OCI-LY7 (cell line): ENCODE results near the gene TBCCD1.

Source experiments
- EZH2phosphoT487 ChIP-seq: fragments of 200-600 bp; sonication (generic); IDR thresholded peaks from 2 replicates; pipeline ENCODE4 v1.6.1; 2018; ENCODE audit warnings: low read depth, borderline replicate concordance, mild to moderate bottlenecking, mixed run types, antibody characterized with exemption, low read length, moderate library complexity, mixed read lengths
- TF ChIP-seq, protein P1 (sequence below): fragments of 200-600 bp; sonication (generic); conservative IDR thresholded peaks from 2 replicates; pipeline ENCODE4 v1.5.1; 2014; ENCODE audit warnings: mild to moderate bottlenecking, antibody characterized with exemption, low read length, moderate library complexity, mixed read lengths

- TF ChIP-seq, protein P1, sequence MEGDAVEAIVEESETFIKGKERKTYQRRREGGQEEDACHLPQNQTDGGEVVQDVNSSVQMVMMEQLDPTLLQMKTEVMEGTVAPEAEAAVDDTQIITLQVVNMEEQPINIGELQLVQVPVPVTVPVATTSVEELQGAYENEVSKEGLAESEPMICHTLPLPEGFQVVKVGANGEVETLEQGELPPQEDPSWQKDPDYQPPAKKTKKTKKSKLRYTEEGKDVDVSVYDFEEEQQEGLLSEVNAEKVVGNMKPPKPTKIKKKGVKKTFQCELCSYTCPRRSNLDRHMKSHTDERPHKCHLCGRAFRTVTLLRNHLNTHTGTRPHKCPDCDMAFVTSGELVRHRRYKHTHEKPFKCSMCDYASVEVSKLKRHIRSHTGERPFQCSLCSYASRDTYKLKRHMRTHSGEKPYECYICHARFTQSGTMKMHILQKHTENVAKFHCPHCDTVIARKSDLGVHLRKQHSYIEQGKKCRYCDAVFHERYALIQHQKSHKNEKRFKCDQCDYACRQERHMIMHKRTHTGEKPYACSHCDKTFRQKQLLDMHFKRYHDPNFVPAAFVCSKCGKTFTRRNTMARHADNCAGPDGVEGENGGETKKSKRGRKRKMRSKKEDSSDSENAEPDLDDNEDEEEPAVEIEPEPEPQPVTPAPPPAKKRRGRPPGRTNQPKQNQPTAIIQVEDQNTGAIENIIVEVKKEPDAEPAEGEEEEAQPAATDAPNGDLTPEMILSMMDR = no peak
- TF ChIP-seq EZH2phosphoT487 = no peak
These were observed 10.4 kb upstream of the TBCCD1 start for GRCh38 chr3:186577521-186577920.
